ENCODE data around the gene MACC1. TPM values are rescaled to one million over a fixed set of nuclear protein-coding genes. Genes with fewer than 3 reads are reported as not detected.

MACC1 gene
- total RNA-seq, 4 donors from 2014 or later, result 0.21 to 2.4 (median 1.2) TPM

- 90 to 91% methylated on average over 2 of the region's 2 CpGs for WGBS, 2 donors
- no peak overlapping the region for H3K27ac ChIP-seq
Measured at GRCh38 chr7:20206104-20206896, 10.9 kb downstream of the MACC1 start.

DNA sequence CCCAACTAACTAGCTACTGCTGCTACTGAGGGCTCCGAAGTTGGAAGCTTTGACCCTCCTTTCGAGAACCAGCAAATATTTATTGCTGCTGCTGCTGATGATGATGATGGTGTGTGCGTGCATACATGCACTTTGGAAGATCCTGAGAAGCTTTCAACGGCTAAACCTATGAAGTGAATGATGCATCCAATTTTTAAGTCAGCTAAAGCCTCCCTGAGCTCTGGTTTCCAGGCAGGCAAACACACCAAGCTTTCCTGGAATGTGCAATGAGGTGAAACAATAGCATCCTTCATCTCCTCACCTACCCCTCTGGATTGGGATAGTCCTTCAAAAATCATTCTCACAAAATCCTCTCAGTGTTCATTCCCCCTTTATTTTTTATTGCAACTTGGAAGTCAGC lies 13.9 kb downstream of the MACC1 start:
- 89 to 95% methylated on average over 4 of the region's 4 CpGs for WGBS, 2 donors
- H3K27me3 ChIP-seq, result no peaks in the 10 kb centered on the region
- H3K4me3 ChIP-seq, result no peak overlapping the region
- H3K27ac ChIP-seq, result no peak overlapping the region
- no peaks in the 10 kb centered on the region for H3K36me3 ChIP-seq
- no peaks in the 10 kb centered on the region for H3K9me3 ChIP-seq
- H3K4me1 ChIP-seq, result peaks cover 0 to 6% (median 2%) of the 10 kb centered on the region in 4 donors
- DNase-seq (ENCODE audit: low spot score in 2 of 2), result no peak
- TF ChIP-seq POLR2A (IDR thresholded peaks at IDR 0.05) (no peak), EP300 (IDR thresholded peaks at IDR 0.05) (no peak)
- TF ChIP-seq, protein P1, sequence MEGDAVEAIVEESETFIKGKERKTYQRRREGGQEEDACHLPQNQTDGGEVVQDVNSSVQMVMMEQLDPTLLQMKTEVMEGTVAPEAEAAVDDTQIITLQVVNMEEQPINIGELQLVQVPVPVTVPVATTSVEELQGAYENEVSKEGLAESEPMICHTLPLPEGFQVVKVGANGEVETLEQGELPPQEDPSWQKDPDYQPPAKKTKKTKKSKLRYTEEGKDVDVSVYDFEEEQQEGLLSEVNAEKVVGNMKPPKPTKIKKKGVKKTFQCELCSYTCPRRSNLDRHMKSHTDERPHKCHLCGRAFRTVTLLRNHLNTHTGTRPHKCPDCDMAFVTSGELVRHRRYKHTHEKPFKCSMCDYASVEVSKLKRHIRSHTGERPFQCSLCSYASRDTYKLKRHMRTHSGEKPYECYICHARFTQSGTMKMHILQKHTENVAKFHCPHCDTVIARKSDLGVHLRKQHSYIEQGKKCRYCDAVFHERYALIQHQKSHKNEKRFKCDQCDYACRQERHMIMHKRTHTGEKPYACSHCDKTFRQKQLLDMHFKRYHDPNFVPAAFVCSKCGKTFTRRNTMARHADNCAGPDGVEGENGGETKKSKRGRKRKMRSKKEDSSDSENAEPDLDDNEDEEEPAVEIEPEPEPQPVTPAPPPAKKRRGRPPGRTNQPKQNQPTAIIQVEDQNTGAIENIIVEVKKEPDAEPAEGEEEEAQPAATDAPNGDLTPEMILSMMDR (IDR thresholded peaks at IDR 0.05), result no peak

More at GRCh38 chr7:20206104-20206896, 10.9 kb downstream of the MACC1 start:
- Histone ChIP-seq H3K36me3 (no peaks in the 10 kb centered on the region), H3K4me3 (no peak overlapping the region), H3K9me3 (peaks cover 0 to 8% (median 0%) of the 10 kb centered on the region in 4 donors), H3K4me1 (no peaks in the 10 kb centered on the region), H3K27me3 (no peaks in the 10 kb centered on the region)
- no peak for DNase-seq (ENCODE audit: low spot score in 2 of 2)
- TF ChIP-seq, protein P1 (IDR thresholded peaks at IDR 0.05), result no peak
- no peak for TF ChIP-seq EP300 (IDR thresholded peaks at IDR 0.05)
- no peak for TF ChIP-seq POLR2A (IDR thresholded peaks at IDR 0.05)

GRCh38 chr7:20201380-20201779 lies 15.8 kb downstream of the MACC1 start:
- Histone ChIP-seq H3K27me3 (no peaks in the 10 kb centered on the region), H3K4me3 (no peak overlapping the region), H3K36me3 (no peaks in the 10 kb centered on the region), H3K9me3 (no peaks in the 10 kb centered on the region), H3K27ac (no peak overlapping the region), H3K4me1 (peaks cover 0 to 6% (median 2%) of the 10 kb centered on the region in 4 donors)
- TF ChIP-seq POLR2A (IDR thresholded peaks at IDR 0.05), result no peak
- TF ChIP-seq, protein P1 (IDR thresholded peaks at IDR 0.05), result no peak
- TF ChIP-seq EP300 (IDR thresholded peaks at IDR 0.05), result no peak
- DNase-seq (ENCODE audit: low spot score in 2 of 2), result no peak
- WGBS, 2 donors, result 44 to 48% methylated on average over 3 of the region's 3 CpGs

DNA sequence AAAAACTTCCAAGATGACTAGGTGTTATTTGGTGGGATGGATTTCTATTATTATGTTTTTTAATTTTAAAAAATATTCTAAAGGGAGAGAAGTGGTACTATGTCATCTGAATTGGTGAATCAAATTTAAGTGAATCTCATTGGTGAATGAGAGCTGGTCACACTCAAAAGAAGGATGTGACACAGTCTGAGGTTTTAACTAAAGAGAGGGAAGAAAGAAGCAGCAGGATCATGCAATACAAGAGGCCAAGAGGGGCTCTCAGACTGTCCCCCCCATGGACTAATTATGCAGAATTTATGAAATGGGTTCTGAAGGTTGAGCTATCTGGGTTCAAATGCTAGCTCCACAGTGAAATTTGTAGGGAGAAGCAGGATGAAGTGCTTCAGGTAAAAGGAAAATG lies 16.2 kb downstream of the MACC1 start:
- TF ChIP-seq POLR2A (IDR thresholded peaks at IDR 0.05), result no peak
- TF ChIP-seq, protein P1 (IDR thresholded peaks at IDR 0.05), result no peak
- no peak for TF ChIP-seq EP300 (IDR thresholded peaks at IDR 0.05)
- peaks cover 0 to 6% (median 2%) of the 10 kb centered on the region in 4 donors for H3K4me1 ChIP-seq
- H3K4me3 ChIP-seq, result no peak overlapping the region
- no peaks in the 10 kb centered on the region for H3K27me3 ChIP-seq
- H3K9me3 ChIP-seq, result no peaks in the 10 kb centered on the region
- H3K36me3 ChIP-seq, result no peaks in the 10 kb centered on the region
- H3K27ac ChIP-seq, result no peak overlapping the region
- DNase-seq (ENCODE audit: low spot score in 2 of 2), result no peak

- no peak for DNase-seq (ENCODE audit: low spot score in 2 of 2)
- no peaks in the 10 kb centered on the region for H3K9me3 ChIP-seq
- H3K4me1 ChIP-seq, result peaks cover 0 to 6% (median 2%) of the 10 kb centered on the region in 4 donors
- WGBS, 2 donors, result 55 to 59% methylated on average over 3 of the region's 3 CpGs
- no peaks in the 10 kb centered on the region for H3K27me3 ChIP-seq
- H3K27ac ChIP-seq, result no peak overlapping the region
- H3K4me3 ChIP-seq, result no peak overlapping the region
- TF ChIP-seq POLR2A (IDR thresholded peaks at IDR 0.05) (no peak), EP300 (IDR thresholded peaks at IDR 0.05) (no peak)
- TF ChIP-seq, protein P1 (IDR thresholded peaks at IDR 0.05), result no peak
- H3K36me3 ChIP-seq, result no peaks in the 10 kb centered on the region
Measured at GRCh38 chr7:20200361-20200760, 16.8 kb downstream of the MACC1 start.

All from tibial nerve (tissue), 4 donors.